GM12878 (cell line): ENCODE results near the gene CINP. TPM values are rescaled to one million over a fixed set of nuclear protein-coding genes. Genes with fewer than 3 reads are reported as not detected.

Source experiments
- ATAC-seq: fragments of 200-7000 bp; cut with Tn5 transposase; 3 replicates; pipeline ENCODE4 v1.9.1; 2020; ENCODE audit warnings: mild to moderate bottlenecking, moderate library complexity
- BruUV-seq: library from RNA; stranded (reverse); fragments of 400-500 nt; replicated peaks from 2 replicates; lab custom pipeline; 2021; lab: Mats Ljungman, UMichigan
- CTCF ChIA-PET: fragments of 300-600 bp; sonication (Branson Sonifier 250); formaldehyde crosslinking; extraction: SDS; loops from one replicate; lab custom pipeline; 2021; ENCODE audit warnings: inconsistent platforms; lab: Yijun Ruan, JAX
- POLR2A ChIA-PET: fragments of 350-600 bp; formaldehyde crosslinking; extraction: SDS; loops from one replicate; lab custom pipeline; 2021; ENCODE audit warnings: inconsistent platforms; lab: Charles Lee
- RAD21 ChIA-PET: fragments of 300-600 bp; sonication (Branson Sonifier 250); formaldehyde crosslinking; loops from one replicate; lab custom pipeline; 2023; ENCODE audit warnings: antibody characterized with exemption; ENCODE audit not compliant: unreplicated experiment; lab: Charles Lee
- SMC1A ChIA-PET: fragments of 300-600 bp; sonication (Branson Sonifier 250); formaldehyde crosslinking; loops from one replicate; lab custom pipeline; 2023; ENCODE audit not compliant: unreplicated experiment, uncharacterized antibody; lab: Charles Lee
- DNase-seq: peaks from one replicate; pipeline ENCODE4 v3.0.0-alpha.2; 2011; ENCODE audit warnings: low read depth, low spot score
- FAIRE-seq: peaks from 3 replicates; lab custom pipeline; 2011; peaks lifted over from hg19 to GRCh38; lab: Jason Lieb, UNC
- H2AFZ ChIP-seq: 2 replicates; pipeline ENCODE4 v1.6.0; 2011; ENCODE audit warnings: low read depth, low read length, control low read depth; ENCODE audit not compliant: control insufficient read depth
- H3K27ac ChIP-seq: 2 replicates; pipeline ENCODE4 v1.5.1; 2011; ENCODE audit warnings: control low read depth; ENCODE audit not compliant: control insufficient read depth, insufficient read depth
- H3K27me3 ChIP-seq, 2 experiments: replicated peaks in 1 of 2; 2 replicates each; pipeline versions ENCODE4 v1.6.0 to v1.6.1; 2011; ENCODE audit warnings: low read length in 1 of 2; ENCODE audit not compliant: control insufficient read depth in 2 of 2, insufficient read depth in 2 of 2
- H3K36me3 ChIP-seq, 2 experiments: 2 replicates each; pipeline ENCODE4 v1.5.1; 2011; ENCODE audit warnings: low read length in 1 of 2; ENCODE audit not compliant: control insufficient read depth in 2 of 2, insufficient read depth in 2 of 2
- H3K4me1 ChIP-seq: 2 replicates; pipeline ENCODE4 v1.6.1; 2011; ENCODE audit warnings: mild to moderate bottlenecking, low read length, moderate library complexity, mixed read lengths; ENCODE audit not compliant: control insufficient read depth, insufficient read depth
- H3K4me2 ChIP-seq: 2 replicates; pipeline ENCODE4 v1.6.0; 2011; ENCODE audit warnings: control low read depth; ENCODE audit not compliant: control insufficient read depth, insufficient read depth
- H3K4me3 ChIP-seq: fragments of 200-600 bp; sonication (generic); 2 replicates; pipeline ENCODE4 v1.5.1; 2016
- H3K79me2 ChIP-seq: 2 replicates; pipeline ENCODE4 v1.6.0; 2011; ENCODE audit warnings: low read length; ENCODE audit not compliant: control insufficient read depth, insufficient read depth
- H3K9ac ChIP-seq: 2 replicates; pipeline ENCODE4 v1.8.0; 2011; ENCODE audit warnings: low read length, control low read depth, mixed read lengths; ENCODE audit not compliant: control insufficient read depth, insufficient read depth
- H3K9me3 ChIP-seq: replicated peaks from 3 replicates; pipeline ENCODE4 v1.5.1; 2011; ENCODE audit warnings: mild to moderate bottlenecking, low read length; ENCODE audit not compliant: control insufficient read depth, insufficient read depth
- H4K20me1 ChIP-seq: 2 replicates; pipeline ENCODE4 v1.6.0; 2011; ENCODE audit not compliant: control insufficient read depth, insufficient read depth
- CEBPZ ChIP-seq: fragments of 150-350 bp; IDR thresholded peaks from 2 replicates; pipeline ENCODE4 v1.6.1; 2016; ENCODE audit warnings: low read depth, low read length
- NRF1 ChIP-seq: conservative IDR thresholded peaks from 2 replicates; pipeline ENCODE4 v1.6.1; 2011; ENCODE audit warnings: mild to moderate bottlenecking, low read depth, low read length, improper control_type of control experiment
- RELB ChIP-seq: fragments of 450-650 bp; IDR thresholded peaks from 2 replicates; pipeline ENCODE4 v1.6.1; 2017; ENCODE audit warnings: low read depth, mild to moderate bottlenecking, moderate library complexity
- STAT1 ChIP-seq: fragments of 450-650 bp; conservative IDR thresholded peaks from 2 replicates; pipeline ENCODE4 v1.6.1; 2014; ENCODE audit warnings: antibody characterized with exemption, mild to moderate bottlenecking
- WGBS: methylation state at CpG from one replicate; pipeline ENCODE4 v1.1.6; 2016; ENCODE audit warnings: low lambda C conversion rate; ENCODE audit not compliant: insufficient replicate concordance, insufficient coverage; ENCODE audit errors: missing lambda C conversion rate; 5-methylcytosine and 5-hydroxymethylcytosine counted together
- in situ Hi-C: fragments of 300-500 bp; cut with MboI; formaldehyde crosslinking; loops from 9 replicates; pipeline ENCODE4 v1.14.3; 2018; ENCODE audit warnings: mixed read lengths
- intact Hi-C: fragments of 100-400 bp; cut with micrococcal nuclease; formaldehyde crosslinking; loops from one replicate; pipeline ENCODE4 v1.14.2; 2022; ENCODE audit not compliant: unreplicated experiment
- polyA plus RNA-seq, 11 experiments: library from polyadenylated mRNA; depleted of rRNA in 4 of 11; unstranded in 6 of 11; stranded (reverse) in 5 of 11; fragments of >200 nt; fragmentation: Nextera tagmentation in 4 of 11; fragmentation: Illumina TruSeq in 1 of 11; extraction: Ambion mirVana in 4 of 11; extraction: Trizol in 1 of 11; gene quantifications; 1 replicate in 1 of 11; 2 replicates in 10 of 11; pipeline versions ENCODE4 v1.2.1 to v1.2.3, GENCODE V29; 2011 to 2016; ENCODE audit warnings: inconsistent platforms in 2 of 11, missing spikeins in 2 of 11, low read depth in 1 of 11
- total RNA-seq, 4 experiments: library from RNA; depleted of rRNA in 3 of 4; stranded (reverse); fragments of >200 nt in 3 of 4; fragmentation: Illumina TruSeq in 1 of 4; extraction: Trizol in 1 of 4; gene quantifications; 2 replicates each; pipeline versions ENCODE4 v1.2.1 to v1.2.3, GENCODE V29; 2013 to 2021

The CINP gene
- total and polyA plus RNA-seq, 10 of the 15 experiments (the other 5 are each of a cell fraction or from before 2014, with no cell fraction given), result 45.4 to 73.3 (median 52.9) TPM

- H3K27me3 ChIP-seq, result no peaks in the 10 kb centered on the region
- SMC1A ChIA-PET, result no interaction called here
- no peak overlapping the region for H3K9ac ChIP-seq
- no peaks in the 10 kb centered on the region for H3K9me3 ChIP-seq
- H2AFZ ChIP-seq, result no peak overlapping the region
- ATAC-seq, result no peak
- DNase-seq, result no peak
- H3K4me2 ChIP-seq, result no peak overlapping the region
- in situ Hi-C loops (no loop called here), intact Hi-C loops (no loop called here)
- RAD21 ChIA-PET, result no interaction called here
- FAIRE-seq, result no peak
- H3K4me1 ChIP-seq, result no peaks in the 10 kb centered on the region
- TF ChIP-seq CEBPZ (no peak), RELB (no peak), STAT1 (no peak), NRF1 (no peak)
- H3K27ac ChIP-seq, result no peak overlapping the region
- no peaks in the 10 kb centered on the region for H3K79me2 ChIP-seq
- H3K4me3 ChIP-seq, result no peak overlapping the region
- CTCF ChIA-PET, result interaction anchor here (1.0 kb wide), 1 partner anchor 23 kb away, joined by 3 read pairs; no protein-coding TSS in a partner anchor
- peaks cover 0 to 11% of the 10 kb centered on the region in 2 experiments; a peak in 3 of 4 replicates for H3K36me3 ChIP-seq
- POLR2A ChIA-PET, result no interaction called here
- H4K20me1 ChIP-seq, result no peaks in the 10 kb centered on the region
- 92% methylated on average over 7 of the region's 7 CpGs for WGBS
- no TSS peak for BruUV-seq
These were observed 18.6 kb downstream of the CINP start for GRCh38 chr14:102344084-102344483.
